GM21515 (cell line): ENCODE results near the gene HPN.
"Not testable (repeated sequence)": the region's sequence is repeated elsewhere in the genome, so short reads cannot be mapped to it uniquely, and the experiment has no call there.

ENCODE experiments used
- ATAC-seq: cut with Tn5 transposase; IDR thresholded peaks from one replicate; pipeline ENCODE4 v1.9.1; 2021; ENCODE audit not compliant: unreplicated experiment

The HPN gene

GRCh38 chr19:35041548-35042055 lies at the start of gene HPN:
TSS of gene HPN (plus strand) at chr19:35041721. CDS start at chr19:35042507, 786 bp downstream.
- ATAC-seq, result no peak

GRCh38 chr19:34992582-34992981 lies 48.9 kb upstream of the HPN start:
- ATAC-seq, result not testable (repeated sequence)

GRCh38 chr19:34994286-34994642 lies 47.3 kb upstream of the HPN start:
- ATAC-seq, result no peak

- no peak for ATAC-seq
Observed at GRCh38 chr19:34994643-34995541, 46.6 kb upstream of the HPN start.

GRCh38 chr19:34995551-34995950 lies 46.0 kb upstream of the HPN start:
- no peak for ATAC-seq

- ATAC-seq, result no peak
Observed at GRCh38 chr19:34997071-34997617, 44.4 kb upstream of the HPN start.

- ATAC-seq, result not testable (repeated sequence)
Observed at GRCh38 chr19:34998224-34998623, 43.3 kb upstream of the HPN start.

GRCh38 chr19:34998777-34999497 lies 42.6 kb upstream of the HPN start:
- ATAC-seq, result no peak

GRCh38 chr19:34999498-35000337 lies 41.8 kb upstream of the HPN start, which contains the start of gene GRAMD1A:
TSS of gene GRAMD1A (plus strand) at chr19:35000323. CDS start at chr19:35000479, 156 bp downstream.
- peak; percentile 51 for ATAC-seq

GRCh38 chr19:35000338-35000646 lies 41.2 kb upstream of the HPN start:
- ATAC-seq, result no peak

GRCh38 chr19:35000647-35001501 lies 40.6 kb upstream of the HPN start:
- peak; percentile 17 for ATAC-seq

- no peak for ATAC-seq
Observed at GRCh38 chr19:35002037-35002535, 39.4 kb upstream of the HPN start.

GRCh38 chr19:35004517-35005255 lies 36.8 kb upstream of the HPN start:
- ATAC-seq, result no peak

- no peak for ATAC-seq
Observed at GRCh38 chr19:35005256-35005977, 36.1 kb upstream of the HPN start.

- ATAC-seq, result not testable (repeated sequence)
Observed at GRCh38 chr19:35006007-35006341, 35.5 kb upstream of the HPN start.

- ATAC-seq, result no peak
Observed at GRCh38 chr19:35006342-35006998, 35.1 kb upstream of the HPN start.

- ATAC-seq, result no peak
Observed at GRCh38 chr19:35006999-35007365, 34.5 kb upstream of the HPN start.

- not testable (repeated sequence) for ATAC-seq
Observed at GRCh38 chr19:35007427-35007826, 34.1 kb upstream of the HPN start.
